ENCODE measurements around the gene CORIN. TPM values are rescaled to one million over a fixed set of nuclear protein-coding genes. Genes with fewer than 3 reads are reported as not detected.

Gene CORIN
- total RNA-seq, 2 experiments from 2014 or later: 0.29 to 0.34 TPM

DNA sequence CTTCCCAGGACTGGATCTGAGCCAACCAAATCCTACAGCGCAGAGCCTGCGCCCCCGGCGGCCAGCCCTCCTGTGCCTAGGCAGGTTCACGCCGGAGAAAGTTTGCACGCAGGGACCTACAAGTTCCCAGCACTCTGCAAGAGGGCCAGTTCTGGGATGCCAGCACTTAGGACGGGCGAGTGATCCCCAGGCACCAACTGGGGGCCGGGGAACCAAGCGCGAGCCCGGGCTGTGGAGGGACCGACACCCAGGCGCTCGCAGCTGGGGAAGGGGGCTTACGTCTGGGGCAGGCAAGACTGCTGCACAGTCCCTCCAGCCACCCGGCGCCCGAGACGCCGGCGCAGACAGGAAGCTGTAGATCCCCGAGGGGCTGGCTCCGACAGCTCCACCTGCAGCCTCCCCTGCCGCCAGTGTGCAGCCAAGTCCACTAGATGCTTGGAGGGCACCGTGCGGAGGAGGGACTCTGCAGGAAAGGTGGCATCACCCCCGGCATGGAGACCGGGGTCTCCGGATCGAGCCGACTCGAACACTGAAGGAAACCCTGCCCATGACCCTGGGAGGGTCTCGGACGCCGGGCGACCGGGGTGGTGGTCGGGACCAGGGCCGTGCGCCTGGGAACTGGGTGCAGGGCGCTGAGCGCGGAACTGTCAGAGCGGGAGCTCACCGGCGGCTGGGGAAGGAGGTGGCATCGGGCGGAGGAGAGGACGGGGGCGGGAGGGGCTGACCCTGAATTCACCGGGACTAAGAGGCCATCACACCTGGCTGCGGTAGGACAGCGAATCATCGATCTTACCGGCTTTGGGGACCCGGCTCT lies 566 bp downstream of the CORIN start:
- Mint-ChIP-seq H3K9me3 (no peaks in the 10 kb centered on the region), H3K27ac (no peak overlapping the region), H3K27me3 (peaks cover 9% of the 10 kb centered on the region), H3K4me3 (peak overlapping the region; percentile 74), H3K36me3 (ENCODE audit: low read depth) (no peaks in the 10 kb centered on the region), H3K4me1 (ENCODE audit: low read depth) (peaks cover 31% of the 10 kb centered on the region)
- ATAC-seq (peak; percentile 67), DNase-seq (peak; percentile 62)
- ChIA-PET CTCF (interaction anchor here (0.7 to 3.3 kb wide), 23 partner anchors 10 to 308 kb away, joined by 3 to 32 read pairs (median 5); no protein-coding TSS in a partner anchor), POLR2A (interaction anchor here (0.6 to 0.8 kb wide), 2 partner anchors 243 to 887 kb away, joined by 3 to 4 read pairs; no protein-coding TSS in a partner anchor)
- TF ChIP-seq, protein P1, sequence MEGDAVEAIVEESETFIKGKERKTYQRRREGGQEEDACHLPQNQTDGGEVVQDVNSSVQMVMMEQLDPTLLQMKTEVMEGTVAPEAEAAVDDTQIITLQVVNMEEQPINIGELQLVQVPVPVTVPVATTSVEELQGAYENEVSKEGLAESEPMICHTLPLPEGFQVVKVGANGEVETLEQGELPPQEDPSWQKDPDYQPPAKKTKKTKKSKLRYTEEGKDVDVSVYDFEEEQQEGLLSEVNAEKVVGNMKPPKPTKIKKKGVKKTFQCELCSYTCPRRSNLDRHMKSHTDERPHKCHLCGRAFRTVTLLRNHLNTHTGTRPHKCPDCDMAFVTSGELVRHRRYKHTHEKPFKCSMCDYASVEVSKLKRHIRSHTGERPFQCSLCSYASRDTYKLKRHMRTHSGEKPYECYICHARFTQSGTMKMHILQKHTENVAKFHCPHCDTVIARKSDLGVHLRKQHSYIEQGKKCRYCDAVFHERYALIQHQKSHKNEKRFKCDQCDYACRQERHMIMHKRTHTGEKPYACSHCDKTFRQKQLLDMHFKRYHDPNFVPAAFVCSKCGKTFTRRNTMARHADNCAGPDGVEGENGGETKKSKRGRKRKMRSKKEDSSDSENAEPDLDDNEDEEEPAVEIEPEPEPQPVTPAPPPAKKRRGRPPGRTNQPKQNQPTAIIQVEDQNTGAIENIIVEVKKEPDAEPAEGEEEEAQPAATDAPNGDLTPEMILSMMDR (IDR thresholded peaks at IDR 0.05): no peak
- intact Hi-C loops (cut with micrococcal nuclease): loop anchor here (5.0 kb wide), 1 partner anchor 150 kb away; no protein-coding TSS in a partner anchor

DNA sequence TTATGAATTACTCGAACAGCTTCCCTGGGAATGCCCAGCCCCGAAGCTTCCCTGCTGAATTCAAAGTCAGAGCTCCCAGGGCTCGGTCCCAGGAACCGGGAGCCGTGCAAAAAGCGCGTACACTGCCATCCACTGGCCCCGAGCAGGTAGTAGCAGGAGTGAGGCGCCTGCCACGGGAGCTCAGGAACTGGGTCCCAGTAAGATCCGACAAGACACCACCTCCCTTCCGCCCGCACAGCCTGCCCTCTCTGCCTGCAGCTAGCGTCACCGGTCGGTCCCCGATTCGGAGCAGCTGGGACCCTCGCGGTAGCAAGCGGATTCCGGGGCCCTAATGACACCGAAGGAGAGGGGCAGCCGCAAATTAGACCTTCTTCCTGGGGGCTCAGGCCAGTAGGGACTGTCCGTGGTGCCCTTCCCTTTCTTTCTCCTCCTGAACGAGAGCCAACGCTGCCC lies 1.2 kb downstream of the CORIN start:
- peak; percentile 70 for DNase-seq
- no peaks in the 10 kb centered on the region for H3K9me3 Mint-ChIP-seq
- H3K4me3 Mint-ChIP-seq: peak overlapping the region; percentile 74
- ChIA-PET POLR2A (interaction anchor here (0.6 kb wide), 1 partner anchor 886 kb away, joined by 4 read pairs; no protein-coding TSS in a partner anchor), CTCF (interaction anchor here (0.7 to 3.3 kb wide), 26 partner anchors 9 to 309 kb away, joined by 3 to 32 read pairs (median 4); no protein-coding TSS in a partner anchor)
- ATAC-seq: peak; percentile 71
- peaks cover 11% of the 10 kb centered on the region for H3K27me3 Mint-ChIP-seq
- intact Hi-C loops (cut with micrococcal nuclease): loop anchor here (5.0 kb wide), 1 partner anchor 149 kb away; no protein-coding TSS in a partner anchor
- H3K36me3 Mint-ChIP-seq (ENCODE audit: low read depth): no peaks in the 10 kb centered on the region
- H3K4me1 Mint-ChIP-seq (ENCODE audit: low read depth): peaks cover 31% of the 10 kb centered on the region
- no peak overlapping the region for H3K27ac Mint-ChIP-seq
- TF ChIP-seq, protein P1 (IDR thresholded peaks at IDR 0.05): peak; percentile 63

DNA sequence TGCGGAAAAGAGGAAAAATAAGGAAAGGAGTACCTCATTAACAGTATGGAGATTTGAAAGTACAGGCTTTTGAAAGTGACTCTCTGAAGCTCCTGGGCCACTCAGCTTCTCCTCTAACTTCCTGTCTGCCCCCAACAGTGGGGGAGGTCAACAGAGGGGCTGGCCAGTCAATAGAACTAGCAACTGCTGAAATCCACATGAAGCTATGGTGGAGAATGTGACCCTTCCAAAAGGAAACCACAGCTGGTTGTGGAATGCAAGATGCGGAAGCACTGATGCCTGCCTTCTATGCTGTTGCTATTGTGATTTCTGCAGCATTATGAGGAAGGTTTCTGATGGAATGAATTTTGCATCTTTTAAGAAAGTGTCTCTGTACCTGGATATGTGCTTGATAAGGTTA lies 2.4 kb downstream of the CORIN start:
- Mint-ChIP-seq H3K27me3 (peaks cover 12% of the 10 kb centered on the region), H3K9me3 (no peaks in the 10 kb centered on the region), H3K4me3 (no peak overlapping the region), H3K27ac (no peak overlapping the region), H3K4me1 (ENCODE audit: low read depth) (peaks cover 34% of the 10 kb centered on the region), H3K36me3 (ENCODE audit: low read depth) (no peaks in the 10 kb centered on the region)
- intact Hi-C loops (cut with micrococcal nuclease): loop anchor here (5.0 kb wide), 1 partner anchor 148 kb away; no protein-coding TSS in a partner anchor
- no peak for ATAC-seq
- no peak for DNase-seq
- CTCF ChIA-PET: interaction anchor here (1.7 to 3.3 kb wide), 3 partner anchors 29 to 167 kb away, joined by 4 to 14 read pairs (median 6); no protein-coding TSS in a partner anchor
- POLR2A ChIA-PET: no interaction called here
- TF ChIP-seq, protein P1 (IDR thresholded peaks at IDR 0.05): no peak

DNA sequence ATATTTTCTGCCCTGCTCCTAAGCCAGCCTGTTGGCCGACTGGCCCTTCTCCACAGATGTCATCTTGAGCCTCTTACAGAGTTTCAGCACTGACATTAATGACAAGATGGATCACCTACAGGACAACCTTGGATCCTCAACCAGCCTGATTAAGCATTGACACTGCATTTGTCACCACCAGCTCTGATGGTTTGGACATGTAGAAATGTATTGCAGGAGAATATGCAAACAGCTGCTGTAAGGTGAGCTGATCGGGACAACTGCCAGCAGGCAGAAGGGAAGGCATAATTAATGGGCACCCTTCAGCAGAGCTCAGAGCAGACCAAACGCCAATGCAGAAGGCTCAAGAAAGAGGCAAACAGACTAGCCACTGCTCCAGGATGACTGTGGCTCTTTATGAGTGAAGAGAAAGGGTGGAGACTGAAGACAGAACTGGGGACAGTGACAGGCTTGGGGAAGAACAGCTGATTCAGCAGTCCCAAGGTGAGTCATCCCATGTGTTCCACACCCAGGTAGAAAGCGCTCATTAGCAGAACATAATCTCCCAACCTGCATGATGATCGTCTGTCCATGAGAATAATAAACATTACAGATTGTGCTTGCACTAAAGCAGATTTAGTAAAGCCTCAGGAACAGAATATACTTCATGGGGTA lies 6.7 kb downstream of the CORIN start:
- H3K27ac Mint-ChIP-seq: no peak overlapping the region
- intact Hi-C loops (cut with micrococcal nuclease): no loop called here
- peaks cover 20% of the 10 kb centered on the region for H3K4me1 Mint-ChIP-seq (ENCODE audit: low read depth)
- peaks cover 12% of the 10 kb centered on the region for H3K27me3 Mint-ChIP-seq
- ChIA-PET POLR2A (no interaction called here), CTCF (interaction anchor here (2.3 kb wide), 1 partner anchor 10 kb away, joined by 9 read pairs; no protein-coding TSS in a partner anchor)
- ATAC-seq (peak; percentile 13), DNase-seq (no peak)
- no peaks in the 10 kb centered on the region for H3K9me3 Mint-ChIP-seq
- no peak overlapping the region for H3K4me3 Mint-ChIP-seq
- TF ChIP-seq, protein P1 (IDR thresholded peaks at IDR 0.05): no peak
- no peaks in the 10 kb centered on the region for H3K36me3 Mint-ChIP-seq (ENCODE audit: low read depth)

Measured in activated CD8-positive, alpha-beta T cell treated with anti-CD3 and anti-CD28 coated beads for 36 hours (primary cell).